ENCODE data around the gene ZFC3H1.

Gene ZFC3H1

GRCh38 chr12:71648537-71648936 is 15.1 kb downstream of the ZFC3H1 start:
- TF ChIP-seq POU2F2 (IDR thresholded peaks at IDR 0.05; ENCODE audit: low read depth, low read length) (no peak), TAF1 (IDR thresholded peaks at IDR 0.05; ENCODE audit: low read depth, low read length) (no peak), POLR2A (IDR thresholded peaks at IDR 0.05; ENCODE audit: low read depth, low read length) (no peak), POLR2AphosphoS5 (IDR thresholded peaks at IDR 0.05; ENCODE audit: low read depth, low read length) (no peak), PAX5 (IDR thresholded peaks at IDR 0.05; ENCODE audit: insufficient read depth, low read length, severe bottlenecking) (no peak), SPI1 (IDR thresholded peaks at IDR 0.05; ENCODE audit: low read depth, low read length) (no peak)
- no peak for DNase-seq (ENCODE audit: insufficient read length, low spot score)
- no peak for FAIRE-seq

- DNase-seq (ENCODE audit: insufficient read length, low spot score) (no peak), FAIRE-seq (no peak)
- TF ChIP-seq POLR2AphosphoS5 (IDR thresholded peaks at IDR 0.05; ENCODE audit: low read depth, low read length) (no peak), TAF1 (IDR thresholded peaks at IDR 0.05; ENCODE audit: low read depth, low read length) (no peak), POU2F2 (IDR thresholded peaks at IDR 0.05; ENCODE audit: low read depth, low read length) (no peak), POLR2A (IDR thresholded peaks at IDR 0.05; ENCODE audit: low read depth, low read length) (no peak), SPI1 (IDR thresholded peaks at IDR 0.05; ENCODE audit: low read depth, low read length) (no peak), PAX5 (IDR thresholded peaks at IDR 0.05; ENCODE audit: insufficient read depth, low read length, severe bottlenecking) (no peak)
These were observed 17.1 kb downstream of the ZFC3H1 start for GRCh38 chr12:71646512-71646911.

- FAIRE-seq (no peak), DNase-seq (ENCODE audit: insufficient read length, low spot score) (no peak)
- TF ChIP-seq POLR2AphosphoS5 (IDR thresholded peaks at IDR 0.05; ENCODE audit: low read depth, low read length), result no peak
- no peak for TF ChIP-seq POLR2A (IDR thresholded peaks at IDR 0.05; ENCODE audit: low read depth, low read length)
- TF ChIP-seq POU2F2 (IDR thresholded peaks at IDR 0.05; ENCODE audit: low read depth, low read length), result no peak
- TF ChIP-seq SPI1 (IDR thresholded peaks at IDR 0.05; ENCODE audit: low read depth, low read length), result no peak
- TF ChIP-seq PAX5 (IDR thresholded peaks at IDR 0.05; ENCODE audit: insufficient read depth, low read length, severe bottlenecking), result no peak
- TF ChIP-seq TAF1 (IDR thresholded peaks at IDR 0.05; ENCODE audit: low read depth, low read length), result no peak
These were observed 18.4 kb downstream of the ZFC3H1 start for GRCh38 chr12:71645268-71645667.

GRCh38 chr12:71642264-71642663 is 21.4 kb downstream of the ZFC3H1 start:
- TF ChIP-seq POU2F2 (IDR thresholded peaks at IDR 0.05; ENCODE audit: low read depth, low read length) (no peak), POLR2AphosphoS5 (IDR thresholded peaks at IDR 0.05; ENCODE audit: low read depth, low read length) (no peak), PAX5 (IDR thresholded peaks at IDR 0.05; ENCODE audit: insufficient read depth, low read length, severe bottlenecking) (no peak), POLR2A (IDR thresholded peaks at IDR 0.05; ENCODE audit: low read depth, low read length) (no peak)
- FAIRE-seq, result no peak
- DNase-seq (ENCODE audit: insufficient read length, low spot score), result no peak

- TF ChIP-seq POU2F2 (IDR thresholded peaks at IDR 0.05; ENCODE audit: low read depth, low read length) (no peak), TAF1 (IDR thresholded peaks at IDR 0.05; ENCODE audit: low read depth, low read length) (no peak), POLR2AphosphoS5 (IDR thresholded peaks at IDR 0.05; ENCODE audit: low read depth, low read length) (no peak), SPI1 (IDR thresholded peaks at IDR 0.05; ENCODE audit: low read depth, low read length) (no peak), PAX5 (IDR thresholded peaks at IDR 0.05; ENCODE audit: insufficient read depth, low read length, severe bottlenecking) (no peak), POLR2A (IDR thresholded peaks at IDR 0.05; ENCODE audit: low read depth, low read length) (no peak)
- FAIRE-seq (no peak), DNase-seq (ENCODE audit: insufficient read length, low spot score) (no peak)
These were observed 22.3 kb downstream of the ZFC3H1 start for GRCh38 chr12:71641390-71641789.

- TF ChIP-seq PAX5 (IDR thresholded peaks at IDR 0.05; ENCODE audit: insufficient read depth, low read length, severe bottlenecking) (no peak), POU2F2 (IDR thresholded peaks at IDR 0.05; ENCODE audit: low read depth, low read length) (no peak), POLR2AphosphoS5 (IDR thresholded peaks at IDR 0.05; ENCODE audit: low read depth, low read length) (no peak), TAF1 (IDR thresholded peaks at IDR 0.05; ENCODE audit: low read depth, low read length) (no peak), POLR2A (IDR thresholded peaks at IDR 0.05; ENCODE audit: low read depth, low read length) (no peak), SPI1 (IDR thresholded peaks at IDR 0.05; ENCODE audit: low read depth, low read length) (no peak)
- FAIRE-seq (no peak), DNase-seq (ENCODE audit: insufficient read length, low spot score) (no peak)
These were observed 23.3 kb downstream of the ZFC3H1 start for GRCh38 chr12:71640316-71640715.

GRCh38 chr12:71639341-71639760 is 24.3 kb downstream of the ZFC3H1 start:
- DNase-seq (ENCODE audit: insufficient read length, low spot score) (no peak), FAIRE-seq (peak; percentile 40)
- TF ChIP-seq POLR2AphosphoS5 (IDR thresholded peaks at IDR 0.05; ENCODE audit: low read depth, low read length) (peak; percentile 60; the same call in 1 of the 2 replicates), TAF1 (IDR thresholded peaks at IDR 0.05; ENCODE audit: low read depth, low read length) (no peak)

DNA sequence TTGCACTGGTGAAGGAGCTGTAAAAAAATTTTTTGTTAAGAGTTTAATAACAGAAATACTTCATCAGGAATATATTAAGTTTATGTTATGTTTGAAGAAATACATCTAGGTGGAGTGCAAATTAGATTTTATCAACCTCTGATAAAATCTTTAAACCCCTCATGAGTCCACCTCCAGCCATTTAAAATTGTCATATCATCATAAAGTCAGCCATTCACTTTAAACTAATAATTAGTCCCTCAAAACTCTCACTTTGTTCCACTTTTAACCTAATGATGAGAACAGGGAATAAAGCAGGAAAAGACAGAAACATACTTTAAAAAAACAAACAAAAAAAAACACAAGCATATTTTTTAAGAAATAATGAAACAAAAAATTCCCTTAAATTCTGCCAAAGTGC is 25.1 kb downstream of the ZFC3H1 start:
- DNase-seq (ENCODE audit: insufficient read length, low spot score) (no peak), FAIRE-seq (no peak)
- TF ChIP-seq TAF1 (IDR thresholded peaks at IDR 0.05; ENCODE audit: low read depth, low read length) (no peak), POLR2A (IDR thresholded peaks at IDR 0.05; ENCODE audit: low read depth, low read length) (no peak), PAX5 (IDR thresholded peaks at IDR 0.05; ENCODE audit: insufficient read depth, low read length, severe bottlenecking) (no peak), SPI1 (IDR thresholded peaks at IDR 0.05; ENCODE audit: low read depth, low read length) (no peak), POU2F2 (IDR thresholded peaks at IDR 0.05; ENCODE audit: low read depth, low read length) (no peak)

DNA sequence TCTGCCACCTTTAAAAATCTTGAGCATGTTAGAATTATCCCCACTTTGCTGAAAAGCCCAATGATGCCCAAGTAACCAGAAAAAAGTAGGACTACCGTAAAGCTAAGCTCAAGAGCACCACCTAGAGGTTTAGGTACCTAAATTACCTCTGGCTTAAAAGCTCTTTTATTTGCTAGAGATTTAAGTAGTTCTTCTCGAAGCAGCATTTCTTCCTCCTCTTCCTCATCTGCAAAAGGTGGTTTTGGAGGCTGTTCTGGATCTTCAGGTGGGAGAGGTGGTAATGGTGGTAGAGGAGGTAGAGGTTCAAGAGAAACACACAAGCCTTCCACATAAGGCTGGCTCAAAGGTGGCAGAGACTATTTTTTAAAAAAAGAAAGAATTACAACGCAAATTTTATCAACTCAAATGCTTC is 26.9 kb downstream of the ZFC3H1 start:
- FAIRE-seq, result no peak
- no peak for TF ChIP-seq POLR2AphosphoS5 (IDR thresholded peaks at IDR 0.05; ENCODE audit: low read depth, low read length)
- no peak for TF ChIP-seq POLR2A (IDR thresholded peaks at IDR 0.05; ENCODE audit: low read depth, low read length)
- no peak for TF ChIP-seq TAF1 (IDR thresholded peaks at IDR 0.05; ENCODE audit: low read depth, low read length)
- TF ChIP-seq PAX5 (IDR thresholded peaks at IDR 0.05; ENCODE audit: insufficient read depth, low read length, severe bottlenecking), result no peak
- no peak for TF ChIP-seq POU2F2 (IDR thresholded peaks at IDR 0.05; ENCODE audit: low read depth, low read length)
- TF ChIP-seq SPI1 (IDR thresholded peaks at IDR 0.05; ENCODE audit: low read depth, low read length), result no peak
- DNase-seq (ENCODE audit: insufficient read length, low spot score), result peak; percentile 7

DNA sequence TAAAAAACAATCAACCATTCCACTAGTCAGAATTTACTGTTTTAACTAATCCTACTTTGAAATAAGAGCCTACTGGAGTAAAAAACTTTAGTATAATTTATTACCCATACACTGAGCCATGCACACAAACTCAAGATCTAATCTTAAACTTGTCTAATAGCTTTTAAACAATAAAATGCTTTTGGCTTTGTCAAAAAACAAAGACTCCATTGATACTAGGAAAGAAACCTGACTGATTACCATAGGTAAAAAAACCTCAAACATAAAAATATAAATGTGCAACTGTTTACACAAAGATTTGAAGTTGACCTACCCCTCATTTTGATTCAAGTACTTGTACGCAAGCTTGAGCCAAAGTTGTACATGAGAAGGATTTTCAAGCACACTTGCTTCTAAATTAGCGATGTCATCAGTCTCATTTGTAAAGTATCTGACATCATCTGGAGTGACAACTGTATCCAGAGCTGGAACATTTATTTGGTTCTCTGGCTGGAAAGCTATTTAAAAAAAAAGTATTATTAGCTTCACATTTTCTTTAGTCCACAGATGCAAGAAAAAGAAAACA is 36.1 kb downstream of the ZFC3H1 start:
- TF ChIP-seq TAF1 (IDR thresholded peaks at IDR 0.05; ENCODE audit: low read depth, low read length), result no peak
- TF ChIP-seq POU2F2 (IDR thresholded peaks at IDR 0.05; ENCODE audit: low read depth, low read length), result no peak
- TF ChIP-seq PAX5 (IDR thresholded peaks at IDR 0.05; ENCODE audit: insufficient read depth, low read length, severe bottlenecking), result no peak
- TF ChIP-seq POLR2AphosphoS5 (IDR thresholded peaks at IDR 0.05; ENCODE audit: low read depth, low read length), result no peak
- no peak for TF ChIP-seq POLR2A (IDR thresholded peaks at IDR 0.05; ENCODE audit: low read depth, low read length)
- TF ChIP-seq SPI1 (IDR thresholded peaks at IDR 0.05; ENCODE audit: low read depth, low read length), result no peak
- no peak for DNase-seq (ENCODE audit: insufficient read length, low spot score)
- FAIRE-seq, result no peak

Measured in GM12891 (cell line).